HS-5 (cell line): ENCODE results near the gene CCND2.

Experiments used
- DNase-seq: peaks from one replicate; pipeline ENCODE4 v3.0.0-alpha.2; 2012; ENCODE audit warnings: low read depth

The CCND2 gene

GRCh38 chr12:4256043-4256826 lies 17.3 kb upstream of the CCND2 start:
- DNase-seq, result no peak

GRCh38 chr12:4257442-4257841 lies 16.1 kb upstream of the CCND2 start:
- no peak for DNase-seq

- DNase-seq, result no peak
These were observed 14.5 kb upstream of the CCND2 start for GRCh38 chr12:4259099-4259498.

GRCh38 chr12:4261655-4262054 lies 11.9 kb upstream of the CCND2 start:
- no peak for DNase-seq

- DNase-seq, result no peak
These were observed 8.3 kb upstream of the CCND2 start for GRCh38 chr12:4265280-4265679.

- DNase-seq, result no peak
These were observed 6.6 kb upstream of the CCND2 start for GRCh38 chr12:4266990-4267389.

- DNase-seq, result no peak
These were observed 5.7 kb upstream of the CCND2 start for GRCh38 chr12:4267704-4268328.

- no peak for DNase-seq
These were observed 5.0 kb upstream of the CCND2 start for GRCh38 chr12:4268329-4269181.

GRCh38 chr12:4269279-4269991 lies 4.1 kb upstream of the CCND2 start:
- no peak for DNase-seq

GRCh38 chr12:4270016-4270830 lies 3.3 kb upstream of the CCND2 start:
- no peak for DNase-seq

GRCh38 chr12:4270831-4271716 lies 2.5 kb upstream of the CCND2 start:
- DNase-seq, result no peak

GRCh38 chr12:4271717-4272423 lies 1.7 kb upstream of the CCND2 start:
- no peak for DNase-seq

GRCh38 chr12:4272424-4273272 lies 914 bp upstream of the CCND2 start:
- DNase-seq, result no peak

GRCh38 chr12:4273273-4273651 lies 300 bp upstream of the CCND2 start:
- no peak for DNase-seq

- no peak for DNase-seq
These were observed 944 bp downstream of the CCND2 start for GRCh38 chr12:4274396-4275015.

GRCh38 chr12:4275016-4275869 lies 1.7 kb downstream of the CCND2 start:
- DNase-seq, result no peak

GRCh38 chr12:4275870-4276301 lies 2.3 kb downstream of the CCND2 start:
- DNase-seq, result no peak
